HEK293 (cell line): ENCODE results near the gene BYSL.

Experiments
- CTCF ChIA-PET: fragments of 350-600 bp; formaldehyde crosslinking; extraction: SDS; loops from one replicate; lab custom pipeline; 2021; ENCODE audit warnings: antibody characterized with exemption; lab: Yijun Ruan, JAX
- POLR2A ChIA-PET: fragments of 300-600 bp; formaldehyde crosslinking; extraction: SDS; loops from one replicate; lab custom pipeline; 2020; ENCODE audit warnings: antibody characterized with exemption, inconsistent platforms; lab: Yijun Ruan, JAX
- H3K27ac ChIP-seq: fragments of 200-500 bp; sonication (Bioruptor generic); 2 replicates; pipeline ENCODE4 v1.5.1; 2014; ENCODE audit warnings: low read depth, low read length, control low read depth, inconsistent platforms; ENCODE audit errors: extremely low read depth
- H3K36me3 ChIP-seq, 2 experiments: fragments of 200-500 bp in 1 of 2; sonication (Bioruptor generic) in 1 of 2; 1 replicate in 1 of 2; 2 replicates in 1 of 2; pipeline ENCODE4 v1.5.1; 2014 to 2017; ENCODE audit warnings: inconsistent platforms in 2 of 2, low read length in 2 of 2; ENCODE audit not compliant: control insufficient read depth in 2 of 2, insufficient read depth in 1 of 2
- H3K4me1 ChIP-seq: fragments of 200-500 bp; sonication (Bioruptor generic); 2 replicates; pipeline ENCODE4 v1.5.1; 2014; ENCODE audit warnings: mild to moderate bottlenecking, low read length, inconsistent platforms; ENCODE audit not compliant: control insufficient read depth, insufficient read depth
- H3K4me3 ChIP-seq: 2 replicates; pipeline ENCODE4 v1.5.1; 2011; ENCODE audit warnings: low read depth, mild to moderate bottlenecking, control low read depth, low read length, moderate library complexity
- H3K9me3 ChIP-seq: fragments of 200-500 bp; sonication (Bioruptor generic); 2 replicates; pipeline ENCODE4 v1.5.1; 2014; ENCODE audit warnings: low read depth, low read length, inconsistent platforms; ENCODE audit not compliant: control insufficient read depth, insufficient read depth
- BCL11A ChIP-seq: fragments of 450-650 bp; formaldehyde crosslinking; IDR thresholded peaks from 2 replicates; pipeline ENCODE4 v1.5.1; 2016; ENCODE audit warnings: low read depth, missing biosample characterization, missing genetic modification characterization
- HOXA7 ChIP-seq: sonication (generic); formaldehyde crosslinking; IDR thresholded peaks from 2 replicates; pipeline ENCODE4 v1.8.1; 2022; ENCODE audit warnings: missing genetic modification reagents, borderline replicate concordance
- HOXD13 ChIP-seq: sonication (generic); formaldehyde crosslinking; IDR thresholded peaks from 2 replicates; pipeline ENCODE4 v1.8.0; 2022; ENCODE audit warnings: missing genetic modification reagents, borderline replicate concordance
- KLF1 ChIP-seq: fragments of 450-650 bp; formaldehyde crosslinking; IDR thresholded peaks from 2 replicates; pipeline ENCODE4 v1.5.1; 2016; ENCODE audit warnings: missing biosample characterization, missing genetic modification characterization
- KLF8 ChIP-seq: fragments of 450-650 bp; formaldehyde crosslinking; IDR thresholded peaks from 2 replicates; pipeline ENCODE4 v1.5.1; 2016; ENCODE audit warnings: missing biosample characterization, missing genetic modification characterization
- ZNF112 ChIP-seq: fragments of 450-650 bp; formaldehyde crosslinking; IDR thresholded peaks from 2 replicates; pipeline ENCODE4 v1.5.0; 2017; ENCODE audit warnings: missing biosample characterization, missing genetic modification characterization
- ZNF138 ChIP-seq: fragments of 450-650 bp; formaldehyde crosslinking; IDR thresholded peaks from 2 replicates; pipeline ENCODE4 v1.5.1; 2016; ENCODE audit warnings: missing biosample characterization, missing genetic modification characterization, borderline replicate concordance
- ZNF214 ChIP-seq: fragments of 450-650 bp; formaldehyde crosslinking; IDR thresholded peaks from 2 replicates; pipeline ENCODE4 v1.5.1; 2017; ENCODE audit warnings: missing biosample characterization, mild to moderate bottlenecking, missing genetic modification characterization, borderline replicate concordance
- ZNF223 ChIP-seq: fragments of 450-650 bp; formaldehyde crosslinking; IDR thresholded peaks from 2 replicates; pipeline ENCODE4 v1.5.1; 2016; ENCODE audit warnings: missing biosample characterization, missing genetic modification characterization
- ZNF335 ChIP-seq: fragments of 450-650 bp; formaldehyde crosslinking; conservative IDR thresholded peaks from 2 replicates; pipeline ENCODE4 v1.5.1; 2016; ENCODE audit warnings: missing biosample characterization, missing genetic modification characterization
- ZNF350 ChIP-seq: fragments of 450-650 bp; formaldehyde crosslinking; IDR thresholded peaks from 2 replicates; pipeline ENCODE4 v1.5.0; 2017; ENCODE audit warnings: missing biosample characterization, mild to moderate bottlenecking, missing genetic modification characterization
- ZNF366 ChIP-seq: fragments of 450-650 bp; formaldehyde crosslinking; conservative IDR thresholded peaks from 2 replicates; pipeline ENCODE4 v1.5.1; 2016; ENCODE audit warnings: missing biosample characterization, missing genetic modification characterization
- ZNF48 ChIP-seq: fragments of 450-650 bp; formaldehyde crosslinking; IDR thresholded peaks from 2 replicates; pipeline ENCODE4 v1.5.1; 2016; ENCODE audit warnings: missing biosample characterization, missing genetic modification characterization
- ZNF488 ChIP-seq: fragments of 450-650 bp; formaldehyde crosslinking; IDR thresholded peaks from 2 replicates; pipeline ENCODE4 v1.5.1; 2016; ENCODE audit warnings: missing biosample characterization, missing genetic modification characterization
- ZNF558 ChIP-seq: fragments of 450-650 bp; formaldehyde crosslinking; IDR thresholded peaks from 2 replicates; pipeline ENCODE4 v1.5.1; 2016; ENCODE audit warnings: missing biosample characterization, missing genetic modification characterization
- ZNF624 ChIP-seq: fragments of 450-650 bp; formaldehyde crosslinking; IDR thresholded peaks from 2 replicates; pipeline ENCODE4 v1.5.1; 2017; ENCODE audit warnings: missing biosample characterization, missing genetic modification characterization
- ZNF658 ChIP-seq: fragments of 450-650 bp; formaldehyde crosslinking; IDR thresholded peaks from 2 replicates; pipeline ENCODE4; 2016; ENCODE audit warnings: missing biosample characterization, missing genetic modification characterization
- ZNF670 ChIP-seq: fragments of 450-650 bp; formaldehyde crosslinking; IDR thresholded peaks from 2 replicates; pipeline ENCODE4 v1.5.1; 2016; ENCODE audit warnings: missing biosample characterization, missing genetic modification characterization, low read depth
- ZNF692 ChIP-seq: fragments of 450-650 bp; formaldehyde crosslinking; IDR thresholded peaks from 2 replicates; pipeline ENCODE4 v1.5.1; 2016; ENCODE audit warnings: missing biosample characterization, missing genetic modification characterization
- ZNF843 ChIP-seq: fragments of 450-650 bp; formaldehyde crosslinking; IDR thresholded peaks from 2 replicates; pipeline ENCODE4 v1.5.1; 2016; ENCODE audit warnings: missing biosample characterization, missing genetic modification characterization
- TF ChIP-seq, protein P1 (sequence below): fragments of 450-650 bp; formaldehyde crosslinking; IDR thresholded peaks from 2 replicates; pipeline ENCODE4 v1.5.1; 2016; ENCODE audit warnings: missing biosample characterization, missing genetic modification characterization
- TF ChIP-seq, protein P2 (sequence below): fragments of 450-650 bp; formaldehyde crosslinking; IDR thresholded peaks from 2 replicates; pipeline ENCODE4 v1.5.1; 2016; ENCODE audit warnings: missing biosample characterization, missing genetic modification characterization

Gene BYSL

GRCh38 chr6:41914343-41914742 lies 7.0 kb upstream of the BYSL start:
- Histone ChIP-seq H3K36me3 (peaks cover 23 to 58% of the 10 kb centered on the region in 2 experiments; a peak in 2 of 3 replicates), H3K27ac (no peak overlapping the region), H3K4me1 (no peaks in the 10 kb centered on the region)
- ChIA-PET CTCF (interaction anchor here (0.6 to 1.4 kb wide), 4 partner anchors 12 to 127 kb away, joined by 3 to 4 read pairs (median 4); partner anchors contain the start of gene TOMM6), POLR2A (no interaction called here)
- TF ChIP-seq ZNF112 (tag by site-specific recombination): no peak
- no peak for TF ChIP-seq ZNF138 (tag by site-specific recombination)
- no peak for TF ChIP-seq ZNF692 (tag by site-specific recombination)
- TF ChIP-seq ZNF670 (tag by site-specific recombination): no peak
- no peak for TF ChIP-seq ZNF843
- no peak for TF ChIP-seq ZNF488 (tag by site-specific recombination)
- no peak for TF ChIP-seq BCL11A (tag by site-specific recombination)
- no peak for TF ChIP-seq ZNF48 (tag by site-specific recombination)
- no peak for TF ChIP-seq ZNF350 (tag by site-specific recombination)
- TF ChIP-seq ZNF658 (tag by site-specific recombination): no peak
- TF ChIP-seq, protein P1, sequence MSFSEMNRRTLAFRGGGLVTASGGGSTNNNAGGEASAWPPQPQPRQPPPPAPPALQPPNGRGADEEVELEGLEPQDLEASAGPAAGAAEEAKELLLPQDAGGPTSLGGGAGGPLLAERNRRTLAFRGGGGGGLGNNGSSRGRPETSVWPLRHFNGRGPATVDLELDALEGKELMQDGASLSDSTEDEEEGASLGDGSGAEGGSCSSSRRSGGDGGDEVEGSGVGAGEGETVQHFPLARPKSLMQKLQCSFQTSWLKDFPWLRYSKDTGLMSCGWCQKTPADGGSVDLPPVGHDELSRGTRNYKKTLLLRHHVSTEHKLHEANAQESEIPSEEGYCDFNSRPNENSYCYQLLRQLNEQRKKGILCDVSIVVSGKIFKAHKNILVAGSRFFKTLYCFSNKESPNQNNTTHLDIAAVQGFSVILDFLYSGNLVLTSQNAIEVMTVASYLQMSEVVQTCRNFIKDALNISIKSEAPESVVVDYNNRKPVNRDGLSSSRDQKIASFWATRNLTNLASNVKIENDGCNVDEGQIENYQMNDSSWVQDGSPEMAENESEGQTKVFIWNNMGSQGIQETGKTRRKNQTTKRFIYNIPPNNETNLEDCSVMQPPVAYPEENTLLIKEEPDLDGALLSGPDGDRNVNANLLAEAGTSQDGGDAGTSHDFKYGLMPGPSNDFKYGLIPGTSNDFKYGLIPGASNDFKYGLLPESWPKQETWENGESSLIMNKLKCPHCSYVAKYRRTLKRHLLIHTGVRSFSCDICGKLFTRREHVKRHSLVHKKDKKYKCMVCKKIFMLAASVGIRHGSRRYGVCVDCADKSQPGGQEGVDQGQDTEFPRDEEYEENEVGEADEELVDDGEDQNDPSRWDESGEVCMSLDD (tag by site-specific recombination): no peak
- no peak for TF ChIP-seq HOXD13 (CRISPR knock-in tag)
- TF ChIP-seq, protein P2, sequence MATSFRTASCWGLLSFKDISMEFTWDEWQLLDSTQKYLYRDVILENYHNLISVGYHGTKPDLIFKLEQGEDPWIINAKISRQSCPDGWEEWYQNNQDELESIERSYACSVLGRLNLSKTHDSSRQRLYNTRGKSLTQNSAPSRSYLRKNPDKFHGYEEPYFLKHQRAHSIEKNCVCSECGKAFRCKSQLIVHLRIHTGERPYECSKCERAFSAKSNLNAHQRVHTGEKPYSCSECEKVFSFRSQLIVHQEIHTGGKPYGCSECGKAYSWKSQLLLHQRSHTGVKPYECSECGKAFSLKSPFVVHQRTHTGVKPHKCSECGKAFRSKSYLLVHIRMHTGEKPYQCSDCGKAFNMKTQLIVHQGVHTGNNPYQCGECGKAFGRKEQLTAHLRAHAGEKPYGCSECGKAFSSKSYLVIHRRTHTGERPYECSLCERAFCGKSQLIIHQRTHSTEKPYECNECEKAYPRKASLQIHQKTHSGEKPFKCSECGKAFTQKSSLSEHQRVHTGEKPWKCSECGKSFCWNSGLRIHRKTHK: no peak
- no peak for TF ChIP-seq ZNF366 (tag by site-specific recombination)
- TF ChIP-seq ZNF214 (tag by site-specific recombination): no peak
- no peak for TF ChIP-seq KLF8
- TF ChIP-seq, all 188 proteins: peak for 0
- Histone ChIP-seq H3K4me3 (no peak overlapping the region), H3K9me3 (no peaks in the 10 kb centered on the region)

DNA sequence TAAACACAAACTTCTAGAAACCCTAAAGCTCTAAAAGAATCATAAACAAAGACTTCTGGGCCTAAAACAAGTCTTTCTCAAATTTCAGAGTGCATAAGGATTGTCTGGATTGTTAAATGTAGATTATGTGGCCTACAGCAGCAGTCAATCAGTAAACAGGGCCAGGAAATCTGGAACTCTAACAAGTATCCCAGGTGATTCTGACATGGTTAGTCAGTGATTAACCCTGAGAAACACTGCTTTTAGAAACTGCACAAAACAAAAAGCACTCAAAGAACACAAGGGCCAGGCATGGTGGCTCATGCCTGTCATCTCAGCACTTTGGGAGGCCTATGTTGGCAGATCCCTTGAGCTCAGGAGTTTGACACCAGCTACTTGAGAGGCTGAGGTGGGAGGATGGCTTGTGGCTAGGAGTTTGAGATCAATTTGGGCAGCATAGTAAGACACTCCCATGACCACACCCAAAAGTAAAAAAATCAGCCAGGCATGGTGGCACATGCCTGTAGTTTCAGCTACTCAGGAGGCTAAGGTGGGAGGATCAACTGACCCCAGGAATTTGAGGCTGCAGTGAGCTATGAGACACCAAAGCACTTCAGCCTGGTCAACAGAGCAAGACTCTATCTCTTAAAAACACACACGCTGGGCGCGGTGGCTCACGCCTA lies 6.3 kb upstream of the BYSL start:
- H3K36me3 ChIP-seq: peaks cover 23 to 52% of the 10 kb centered on the region in 2 experiments; a peak in 2 of 3 replicates
- POLR2A ChIA-PET: no interaction called here
- H3K4me1 ChIP-seq: peaks cover 4% of the 10 kb centered on the region
- CTCF ChIA-PET: interaction anchor here (0.6 to 1.9 kb wide), 6 partner anchors 11 to 130 kb away, joined by 3 to 9 read pairs (median 4); partner anchors contain the start of gene TOMM6
- no peak overlapping the region for H3K27ac ChIP-seq
- TF ChIP-seq ZNF335 (tag by site-specific recombination): no peak
- peak; percentile 69 for TF ChIP-seq KLF1
- TF ChIP-seq ZNF558 (tag by site-specific recombination): no peak
- TF ChIP-seq HOXA7 (CRISPR knock-in tag): no peak
- TF ChIP-seq ZNF624 (tag by site-specific recombination): no peak
- TF ChIP-seq ZNF223: no peak
- H3K4me3 ChIP-seq: no peak overlapping the region
- H3K9me3 ChIP-seq: no peaks in the 10 kb centered on the region
